Activated CD8-positive, alpha-beta memory T cell treated with anti-CD3 and anti-CD28 coated beads, Interleukin-2, amount 50 U/mL, for 4 hours (primary cell): ENCODE data around the gene IER2.

ENCODE experiments used
- DNase-seq: peaks from one replicate; pipeline ENCODE4 v3.0.0-alpha.2; 2020

Gene IER2

DNA sequence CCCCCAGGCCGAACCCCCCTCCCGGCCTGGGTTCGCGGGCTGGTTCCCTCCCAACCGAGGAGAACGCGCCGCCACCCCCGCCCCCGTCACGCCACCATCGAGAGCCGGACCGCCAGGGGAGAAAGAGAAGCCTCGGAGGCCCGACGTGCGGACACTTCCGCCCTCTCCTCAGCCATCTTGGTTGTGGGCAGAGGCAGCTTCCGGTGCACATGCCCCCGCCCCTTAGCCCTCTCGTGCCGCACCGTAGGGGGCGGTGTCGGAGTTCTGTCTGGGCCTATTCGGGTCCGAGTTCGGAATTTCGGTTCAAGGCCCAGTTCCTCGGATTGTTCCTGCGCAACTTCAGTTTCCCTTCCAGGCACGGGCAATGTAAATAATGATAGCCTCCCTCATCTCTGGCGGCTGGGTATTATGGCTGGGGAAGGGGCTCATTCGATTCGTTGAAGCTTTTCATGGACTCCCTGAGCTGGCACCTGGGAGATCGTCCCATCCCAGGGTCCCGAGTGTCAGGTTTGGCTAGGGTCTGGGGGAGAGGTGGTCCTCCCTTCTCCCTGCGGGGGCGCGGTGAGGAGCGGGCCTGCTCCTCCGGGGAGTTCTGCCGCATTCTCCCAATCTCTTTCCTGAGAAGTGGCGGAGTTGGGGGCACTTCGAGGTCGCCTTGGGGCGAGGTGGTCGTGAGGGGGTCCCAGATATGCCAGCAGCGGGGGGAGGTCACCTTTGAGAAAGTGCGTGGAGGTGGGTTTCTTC, at the start of gene IER2, which contains the start of gene STX10:
TSS of gene IER2 (plus strand) at position 225 of the 744 bp plus-strand sequence. CDS start 2,776 bp downstream, outside the sequence.
TSS of gene STX10 (minus strand) at position 189 of the 744 bp plus-strand sequence. CDS start 202 bp downstream, outside the sequence.
- peak; percentile 93 for DNase-seq

GRCh38 chr19:13100841-13101589, 49.2 kb upstream of the IER2 start:
- DNase-seq: no peak

DNA sequence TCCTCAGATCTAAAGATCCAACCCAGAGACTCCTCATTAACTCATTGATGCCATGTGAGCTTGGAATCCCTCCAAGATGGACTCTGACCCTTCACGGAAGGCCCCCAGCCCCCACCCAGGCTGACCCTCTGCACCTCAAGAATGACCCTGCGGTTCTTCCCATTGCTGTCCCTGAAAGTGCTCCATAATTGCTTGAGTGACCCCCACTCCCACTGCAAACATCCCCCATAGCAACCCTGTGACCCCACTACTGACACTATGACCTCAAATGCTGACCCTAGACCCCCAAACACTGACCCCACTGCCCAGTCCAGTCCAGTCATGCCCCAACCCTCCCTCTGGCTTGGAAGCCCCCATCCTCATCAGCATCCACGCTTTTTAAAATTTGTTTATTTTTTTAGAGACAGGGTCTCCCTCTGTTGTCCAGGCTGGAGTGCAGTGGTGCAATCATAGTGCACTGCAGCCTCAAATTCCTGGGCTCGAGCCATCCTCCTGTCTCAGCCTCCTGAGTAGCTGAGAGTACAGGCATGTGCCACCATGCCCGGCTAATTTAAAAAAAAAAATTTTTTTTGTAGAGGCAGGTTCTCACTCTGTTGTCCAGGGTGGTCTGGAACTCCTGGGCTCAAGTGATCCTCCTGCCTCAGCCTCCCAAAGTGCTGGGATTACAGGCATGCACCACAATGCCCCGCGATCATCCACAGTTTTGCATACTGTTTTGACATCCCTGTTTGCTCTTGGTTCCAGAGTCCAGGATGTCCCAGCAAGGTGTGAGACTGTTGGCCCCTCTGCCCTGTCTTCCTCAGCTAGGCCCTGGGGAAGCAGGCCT, 48.4 kb upstream of the IER2 start:
- DNase-seq: no peak

- DNase-seq: no peak
Observed at GRCh38 chr19:13102416-13102665, 47.9 kb upstream of the IER2 start.

DNA sequence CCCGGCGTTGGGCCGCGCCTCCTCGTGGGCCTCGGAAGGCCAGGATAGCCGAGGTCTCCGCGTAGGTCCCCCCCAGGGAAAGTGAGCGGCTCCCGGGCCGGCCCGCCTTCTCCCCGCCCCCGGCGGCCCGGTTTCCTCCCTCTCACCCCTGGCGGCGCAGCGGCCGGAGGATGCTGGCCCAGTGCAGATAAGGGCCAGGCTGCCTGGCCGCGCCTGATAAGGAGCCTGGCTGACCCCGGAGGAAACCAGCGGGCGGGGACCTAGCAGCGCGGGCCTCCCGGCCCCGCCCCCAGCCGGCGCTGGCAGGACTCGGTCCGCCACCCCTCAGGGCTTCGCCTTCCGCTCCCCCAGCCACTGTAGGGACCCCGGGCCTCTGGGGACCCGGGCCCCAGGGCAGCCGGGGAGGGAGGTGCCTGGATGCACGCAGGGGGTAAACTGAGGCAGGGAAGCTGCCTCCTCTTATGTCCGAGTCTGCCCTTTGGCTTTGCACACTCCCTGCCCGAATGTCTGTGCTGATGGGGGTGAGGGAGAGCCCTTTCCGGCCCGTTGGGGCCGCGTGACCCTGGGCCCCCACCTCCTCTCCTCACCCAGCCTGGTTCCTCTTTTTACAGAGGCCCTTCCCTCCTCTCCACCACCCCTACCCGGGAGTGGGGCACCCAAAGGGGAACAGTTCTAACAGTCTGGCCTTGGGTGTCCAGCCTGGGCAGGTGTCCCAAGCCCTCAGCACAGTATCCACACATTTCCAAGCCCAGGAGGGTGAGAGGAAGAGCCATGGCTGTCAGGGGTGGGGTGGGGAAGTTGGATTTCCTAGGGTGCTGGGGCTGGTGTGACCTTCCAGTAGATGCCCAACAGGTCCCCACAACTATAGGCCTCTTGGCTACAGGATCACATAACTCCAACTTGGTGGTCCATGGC, 47.3 kb upstream of the IER2 start, which contains the start of gene LYL1:
TSS of gene LYL1 (minus strand) at position 193 of the 915 bp plus-strand sequence. CDS start 1,687 bp downstream, outside the sequence.
- DNase-seq: no peak

DNA sequence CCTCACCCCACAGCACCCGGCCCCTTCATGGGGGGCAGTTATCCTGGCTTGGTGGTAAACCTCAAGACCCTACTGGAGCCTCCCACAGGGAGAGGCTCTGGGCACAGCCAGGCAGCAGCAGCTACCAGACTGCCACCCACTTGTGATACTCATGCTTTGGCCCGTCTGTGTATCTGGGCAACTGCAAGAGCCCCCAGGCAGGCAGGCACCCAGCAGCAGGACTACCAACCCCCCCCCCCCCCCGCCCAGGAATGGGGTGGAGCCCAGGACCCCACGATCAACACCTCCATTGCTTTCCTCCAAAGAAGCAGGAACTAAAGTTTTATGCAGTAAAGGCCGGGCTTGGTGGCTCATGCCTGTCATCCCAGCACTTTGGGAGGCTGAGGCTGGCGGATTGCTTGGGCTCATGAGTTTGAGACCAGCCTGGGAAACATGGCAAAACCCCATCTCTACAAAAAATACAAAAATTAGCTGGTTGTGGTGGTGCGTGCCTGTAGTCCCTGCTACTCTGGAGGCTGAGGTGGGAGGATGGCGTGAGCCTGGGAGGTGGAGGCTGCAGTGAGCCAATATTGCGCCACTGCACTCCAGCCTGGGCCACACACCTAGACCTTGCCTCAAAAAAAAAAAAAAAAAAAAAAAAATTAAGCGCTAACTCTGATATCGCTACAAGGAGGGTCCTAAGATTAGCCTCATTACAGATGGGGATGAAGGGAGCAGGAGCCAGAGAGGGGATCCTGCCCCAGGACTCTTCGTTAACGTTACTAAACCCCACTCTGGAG, 46.4 kb upstream of the IER2 start:
- no peak for DNase-seq

DNA sequence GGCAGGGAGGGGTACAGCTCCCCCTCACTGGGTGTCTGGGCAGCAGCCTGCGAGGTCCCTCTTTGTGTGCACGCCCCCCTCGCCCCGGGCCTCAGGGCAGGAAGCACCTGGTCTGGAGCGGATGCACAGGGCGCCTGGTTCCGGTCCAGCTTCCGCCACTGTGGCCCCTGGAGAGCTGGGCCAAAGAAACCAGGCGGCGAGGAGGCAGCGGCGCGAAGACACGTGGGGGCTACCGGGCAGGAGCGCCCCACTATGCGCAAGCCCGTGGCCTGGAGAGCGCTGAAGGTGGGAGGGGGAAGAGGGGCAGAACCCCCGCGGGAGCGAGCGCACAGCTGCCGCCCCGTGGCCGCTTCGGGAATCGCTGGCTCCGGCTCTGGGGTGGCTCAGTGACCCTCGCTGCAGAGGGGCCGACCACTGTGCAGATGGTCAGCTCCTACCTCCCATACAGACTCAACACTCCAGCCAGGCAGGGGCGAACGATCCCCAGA, 45.8 kb upstream of the IER2 start:
- DNase-seq: peak; percentile 70

DNA sequence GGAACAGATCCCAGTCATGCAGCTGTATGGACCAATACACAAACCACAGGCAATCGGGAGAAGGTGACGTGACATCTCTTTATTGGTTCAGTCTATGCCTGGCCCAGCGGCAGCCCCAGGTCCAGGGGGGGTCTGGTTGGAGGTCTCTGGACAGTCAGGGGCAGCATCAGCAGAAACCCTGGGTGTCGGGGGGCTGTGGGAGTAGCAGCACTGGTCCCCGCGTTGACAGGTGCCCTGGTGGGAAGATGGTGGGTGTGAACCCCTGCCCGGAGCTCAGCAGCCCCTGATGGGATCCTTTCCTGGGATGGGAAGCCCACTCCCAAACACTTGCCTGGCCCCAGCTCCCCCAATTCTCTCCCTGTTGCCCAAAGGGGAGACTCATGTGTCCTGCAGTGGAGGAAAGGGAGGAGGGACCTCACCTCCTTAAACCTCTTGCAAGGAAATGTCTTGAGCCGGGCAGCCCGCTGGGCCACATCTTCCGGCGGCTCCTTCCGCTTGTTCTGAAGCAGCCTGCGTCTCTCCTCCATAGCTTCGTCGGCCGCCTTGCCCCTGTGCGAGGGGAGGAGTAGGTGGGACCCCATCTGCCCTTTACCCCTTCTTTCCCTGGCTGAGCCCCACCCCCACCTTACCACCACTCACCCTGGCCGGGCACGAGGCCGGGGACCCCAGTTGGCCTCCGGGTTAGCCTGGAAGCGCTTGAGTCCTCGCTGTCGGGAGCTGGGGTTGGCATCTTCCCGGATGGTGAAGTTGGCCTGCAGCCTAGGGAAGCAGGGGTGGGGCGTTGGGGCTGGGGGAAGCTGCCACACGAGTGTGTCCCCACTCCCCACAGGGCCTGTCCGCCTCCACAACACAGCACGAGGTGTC, 45.1 kb upstream of the IER2 start:
- no peak for DNase-seq

DNA sequence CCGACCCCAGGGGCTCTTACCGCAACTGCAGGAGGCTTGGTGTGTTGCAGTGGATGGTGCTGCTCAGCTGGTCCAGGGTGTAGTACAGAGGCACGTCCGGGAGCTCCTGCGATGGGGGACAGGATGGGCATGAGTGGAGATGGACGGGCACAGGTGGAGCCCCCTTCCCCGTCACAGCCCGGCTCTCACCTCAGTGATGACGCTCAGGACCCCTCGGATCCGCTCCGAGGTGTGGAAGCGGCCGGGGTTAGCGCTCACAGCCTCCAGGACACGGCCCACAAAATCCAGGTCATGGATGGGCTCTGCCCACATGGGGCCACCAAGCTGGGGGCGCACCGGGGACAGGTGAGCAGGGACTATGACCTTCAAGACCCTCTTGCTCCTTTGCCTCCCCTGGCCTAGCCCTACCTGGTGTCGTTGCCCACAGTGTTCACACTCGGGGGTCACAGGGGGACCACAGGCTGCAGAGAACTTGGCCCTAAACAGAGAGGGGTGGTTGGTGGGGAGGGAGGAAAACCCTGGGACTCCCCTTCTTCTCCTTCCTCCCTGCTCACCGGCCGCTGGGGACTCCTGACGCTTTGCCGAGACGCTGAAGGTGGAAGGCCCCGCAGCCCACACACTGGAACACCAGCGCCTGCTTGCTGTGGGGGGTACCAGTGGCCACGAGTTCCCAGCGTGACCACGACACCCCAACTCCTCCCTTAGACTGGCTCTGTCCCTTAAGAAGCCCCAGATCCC, 40.7 kb upstream of the IER2 start:
- DNase-seq: no peak

DNA sequence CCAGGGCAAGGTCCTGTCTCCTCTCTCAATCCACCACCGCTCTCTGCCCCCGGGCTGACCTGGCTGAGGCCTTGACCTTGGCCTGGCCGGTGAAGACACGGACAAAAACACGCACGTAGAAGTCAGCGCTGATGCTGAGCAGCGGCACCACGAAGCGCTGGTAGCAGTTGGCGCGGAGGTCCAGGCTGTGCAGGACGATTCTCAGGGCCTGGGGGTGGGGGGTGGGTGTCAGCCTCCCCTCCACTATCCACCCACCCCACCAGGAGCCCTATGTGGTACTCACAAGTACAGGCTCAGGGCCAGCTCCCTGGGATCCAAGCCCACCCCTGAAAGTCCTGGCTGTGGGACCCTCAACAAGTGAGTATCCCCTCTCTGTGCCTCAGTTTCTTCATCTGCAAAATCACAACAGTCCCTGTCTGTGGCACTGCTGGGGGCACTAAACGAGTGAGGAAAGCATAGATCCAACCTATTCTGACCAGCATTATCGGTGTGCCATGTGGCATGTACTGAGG, 40.1 kb upstream of the IER2 start:
- DNase-seq: no peak

DNA sequence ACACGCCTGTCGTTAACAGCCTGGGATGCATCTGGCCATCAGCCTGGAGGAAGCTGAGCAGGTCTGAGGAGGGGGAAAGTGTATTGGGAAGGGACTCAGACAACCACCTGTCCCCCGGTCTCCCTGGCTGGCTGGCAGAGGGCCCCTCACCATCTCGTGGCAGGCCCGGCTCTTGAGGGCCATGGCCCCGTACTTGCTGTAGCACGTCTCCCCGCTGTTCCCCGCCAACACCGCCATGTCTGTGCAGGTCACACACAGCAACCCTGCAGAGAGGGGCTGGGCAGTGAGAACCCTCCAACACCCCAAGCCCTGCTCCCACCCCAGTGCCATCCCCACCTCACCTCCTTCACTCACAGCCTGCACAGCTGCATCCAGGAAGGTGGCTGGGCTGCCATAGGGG, 37.7 kb upstream of the IER2 start:
- no peak for DNase-seq

DNA sequence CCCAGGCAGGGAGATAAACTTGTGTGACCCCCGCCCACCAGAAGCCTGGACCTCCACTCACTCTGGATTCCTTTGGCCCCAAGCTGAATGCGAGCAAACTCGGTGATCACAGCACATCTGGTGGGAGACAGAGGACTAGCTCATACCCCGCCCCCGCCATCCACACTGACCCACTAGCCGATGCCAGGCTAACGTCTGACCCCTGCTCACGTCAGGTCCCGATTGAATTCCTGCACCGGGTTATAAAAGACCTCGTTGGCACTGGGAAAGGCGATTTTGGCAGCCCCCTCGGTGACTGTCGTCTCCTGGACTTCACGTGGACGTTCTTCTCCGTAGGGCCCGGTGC, 34.3 kb upstream of the IER2 start:
- no peak for DNase-seq

GRCh38 chr19:13116282-13117175, 33.7 kb upstream of the IER2 start, which contains the start of gene TRMT1:
TRMT1 (minus strand) TSS chr19:13116740; CDS start chr19:13116399, 341 bp downstream.
- DNase-seq: peak; percentile 89

- no peak for DNase-seq
Observed at GRCh38 chr19:13117176-13117771, 32.9 kb upstream of the IER2 start.

GRCh38 chr19:13117772-13118423, 32.3 kb upstream of the IER2 start, which contains the start of gene NACC1:
NACC1 (plus strand) TSS chr19:13118264; CDS start chr19:13135208, 16,944 bp downstream.
- peak; percentile 91 for DNase-seq

DNA sequence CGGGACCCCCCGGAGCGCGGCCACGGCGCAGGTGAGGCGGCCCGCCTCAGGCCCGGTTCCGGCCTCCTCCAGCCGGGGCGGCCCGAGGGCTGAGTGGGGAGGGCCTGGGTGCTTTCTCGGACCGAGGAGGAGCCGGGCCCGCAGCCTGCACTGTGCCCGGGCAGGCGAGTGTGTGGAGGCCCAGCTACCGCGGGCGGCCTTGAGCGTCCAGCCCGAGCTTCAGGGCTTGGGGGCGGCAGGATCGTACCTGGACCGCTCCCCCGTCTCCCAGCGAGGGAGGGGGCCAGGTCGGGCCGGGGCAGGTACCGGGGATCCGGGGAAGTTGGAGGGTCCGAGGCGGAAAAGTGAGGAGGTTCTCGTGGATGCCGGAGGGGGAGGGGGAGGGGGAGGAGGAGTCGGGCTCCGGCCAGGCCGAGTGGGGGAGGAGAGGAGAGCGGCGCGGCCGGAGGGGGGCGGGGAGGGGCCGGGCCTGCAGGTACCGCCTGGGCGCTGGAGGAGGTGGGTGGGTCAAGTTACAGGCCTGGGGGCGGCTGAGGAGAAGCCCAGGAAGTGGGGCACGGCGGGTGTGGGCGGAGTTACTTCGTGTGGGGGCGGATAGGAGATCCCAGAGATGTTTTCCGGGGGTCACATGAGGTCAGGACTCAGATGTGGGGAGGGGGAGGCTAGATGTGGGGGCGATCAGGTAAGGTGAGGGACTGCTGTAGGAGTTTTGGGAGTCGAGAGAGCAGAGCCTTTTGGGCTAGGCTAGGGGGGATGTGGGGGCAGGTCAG, 31.6 kb upstream of the IER2 start:
- DNase-seq: peak; percentile 57
